SK-N-SH treated with all-trans-retinoic acid at 6 μM for 48 hours (cell line): ENCODE results near the gene LRRC43.

Source experiments
- ARNTL ChIP-seq: fragments of 450-650 bp; formaldehyde crosslinking; IDR thresholded peaks from 2 replicates; pipeline ENCODE4 v1.5.0; 2020; ENCODE audit warnings: low read depth, mild to moderate bottlenecking, moderate library complexity, borderline replicate concordance
- BACH2 ChIP-seq: fragments of 250-450 bp; sonication (Bioruptor Pico); IDR thresholded peaks from 2 replicates; pipeline ENCODE4 v1.9.0; 2021; ENCODE audit warnings: mild to moderate bottlenecking, borderline replicate concordance
- CSRNP3 ChIP-seq: fragments of 250-450 bp; sonication (Bioruptor Pico); IDR thresholded peaks from 2 replicates; pipeline ENCODE4 v1.5.1; 2021; ENCODE audit warnings: mild to moderate bottlenecking, moderate library complexity
- ESRRG ChIP-seq: fragments of 250-450 bp; sonication (Bioruptor Pico); IDR thresholded peaks from 2 replicates; pipeline ENCODE4 v1.6.1; 2021; ENCODE audit warnings: mild to moderate bottlenecking
- GLIS3 ChIP-seq: fragments of 250-450 bp; sonication (Bioruptor Pico); IDR thresholded peaks from 2 replicates; pipeline ENCODE4 v1.5.0; 2020; ENCODE audit warnings: mild to moderate bottlenecking, moderate library complexity
- PATZ1 ChIP-seq: fragments of 250-450 bp; sonication (Bioruptor Pico); IDR thresholded peaks from 2 replicates; pipeline ENCODE4 v1.8.0; 2020; ENCODE audit warnings: mild to moderate bottlenecking, moderate library complexity, borderline replicate concordance
- PPARA ChIP-seq: fragments of 250-450 bp; sonication (Bioruptor Pico); IDR thresholded peaks from 2 replicates; pipeline ENCODE4 v1.5.0; 2020; ENCODE audit warnings: mild to moderate bottlenecking, borderline replicate concordance
- SNAI2 ChIP-seq: fragments of 250-450 bp; sonication (Bioruptor Pico); IDR thresholded peaks from 2 replicates; pipeline ENCODE4 v1.5.0; 2020; ENCODE audit warnings: mild to moderate bottlenecking, moderate library complexity
- TCF4 ChIP-seq: fragments of 250-450 bp; sonication (Bioruptor Pico); IDR thresholded peaks from 2 replicates; pipeline ENCODE4 v1.8.0; 2021; ENCODE audit warnings: mild to moderate bottlenecking, moderate library complexity, borderline replicate concordance
- ZNF565 ChIP-seq: fragments of 450-650 bp; formaldehyde crosslinking; conservative IDR thresholded peaks from 2 replicates; pipeline ENCODE4 v1.5.0; 2020; ENCODE audit warnings: low read depth, mild to moderate bottlenecking, moderate library complexity
- TF ChIP-seq, protein P1 (sequence below): fragments of 250-450 bp; sonication (Bioruptor Pico); IDR thresholded peaks from 2 replicates; pipeline ENCODE4 v1.5.1; 2020; ENCODE audit warnings: low read depth, mild to moderate bottlenecking, moderate library complexity

DNA sequence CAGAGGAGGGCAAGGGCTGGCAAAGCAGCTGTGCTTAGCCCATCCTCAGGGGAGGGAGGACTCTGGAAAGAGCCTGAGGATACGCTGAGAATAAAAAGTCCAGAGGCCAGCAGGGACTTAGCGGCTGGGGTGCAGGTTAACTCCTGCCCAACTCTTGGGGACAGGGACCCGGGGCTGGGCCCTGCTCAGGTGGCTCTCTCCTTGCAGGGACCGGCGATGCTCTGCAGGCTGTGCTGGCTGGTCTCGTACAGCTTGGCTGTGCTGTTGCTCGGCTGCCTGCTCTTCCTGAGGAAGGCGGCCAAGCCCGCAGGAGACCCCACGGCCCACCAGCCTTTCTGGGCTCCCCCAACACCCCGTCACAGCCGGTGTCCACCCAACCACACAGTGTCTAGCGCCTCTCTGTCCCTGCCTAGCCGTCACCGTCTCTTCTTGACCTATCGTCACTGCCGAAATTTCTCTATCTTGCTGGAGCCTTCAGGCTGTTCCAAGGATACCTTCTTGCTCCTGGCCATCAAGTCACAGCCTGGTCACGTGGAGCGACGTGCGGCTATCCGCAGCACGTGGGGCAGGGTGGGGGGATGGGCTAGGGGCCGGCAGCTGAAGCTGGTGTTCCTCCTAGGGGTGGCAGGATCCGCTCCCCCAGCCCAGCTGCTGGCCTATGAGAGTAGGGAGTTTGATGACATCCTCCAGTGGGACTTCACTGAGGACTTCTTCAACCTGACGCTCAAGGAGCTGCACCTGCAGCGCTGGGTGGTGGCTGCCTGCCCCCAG, 23.4 kb downstream of the LRRC43 start:
- TF ChIP-seq CSRNP3 (CRISPR knock-in tag) (no peak), GLIS3 (CRISPR knock-in tag) (no peak; the same call in 1 of the 2 replicates), PATZ1 (no peak), ESRRG (CRISPR knock-in tag) (no peak), ZNF565 (CRISPR knock-in tag) (no peak), SNAI2 (no peak), PPARA (CRISPR knock-in tag) (no peak), TCF4 (CRISPR knock-in tag) (no peak), ARNTL (CRISPR knock-in tag) (no peak), BACH2 (CRISPR knock-in tag) (no peak)
- TF ChIP-seq, protein P1, sequence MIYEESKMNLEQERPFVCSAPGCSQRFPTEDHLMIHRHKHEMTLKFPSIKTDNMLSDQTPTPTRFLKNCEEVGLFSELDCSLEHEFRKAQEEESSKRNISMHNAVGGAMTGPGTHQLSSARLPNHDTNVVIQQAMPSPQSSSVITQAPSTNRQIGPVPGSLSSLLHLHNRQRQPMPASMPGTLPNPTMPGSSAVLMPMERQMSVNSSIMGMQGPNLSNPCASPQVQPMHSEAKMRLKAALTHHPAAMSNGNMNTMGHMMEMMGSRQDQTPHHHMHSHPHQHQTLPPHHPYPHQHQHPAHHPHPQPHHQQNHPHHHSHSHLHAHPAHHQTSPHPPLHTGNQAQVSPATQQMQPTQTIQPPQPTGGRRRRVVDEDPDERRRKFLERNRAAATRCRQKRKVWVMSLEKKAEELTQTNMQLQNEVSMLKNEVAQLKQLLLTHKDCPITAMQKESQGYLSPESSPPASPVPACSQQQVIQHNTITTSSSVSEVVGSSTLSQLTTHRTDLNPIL (CRISPR knock-in tag) = no peak
